K562 (cell line): ENCODE measurements around the gene DNASE2. TPM values are rescaled to one million over a fixed set of nuclear protein-coding genes. Genes with fewer than 3 reads are reported as not detected.

Experiments
- CBX3 ChIP-seq, 2 experiments: IDR thresholded peaks; 1 replicate in 1 of 2; 2 replicates in 1 of 2; pipeline ENCODE4 v1.6.1; 2012; ENCODE audit warnings: inconsistent platforms in 2 of 2, low read length in 2 of 2, borderline replicate concordance in 1 of 2, control low read depth in 1 of 2
- CCNT2 ChIP-seq: IDR thresholded peaks from 2 replicates; pipeline ENCODE4 v1.6.1; 2011; ENCODE audit warnings: borderline replicate concordance, low read depth, mild to moderate bottlenecking, moderate library complexity, mixed read lengths, low read length; ENCODE audit not compliant: insufficient read length; ENCODE audit errors: extremely low read depth
- CHD4 ChIP-seq: fragments of 200-600 bp; sonication (generic); IDR thresholded peaks from 3 replicates; pipeline ENCODE4 v1.6.1; 2012; ENCODE audit warnings: low read depth, mild to moderate bottlenecking, mixed read lengths, low read length, inconsistent platforms; ENCODE audit not compliant: insufficient read depth, insufficient replicate concordance, poor library complexity, severe bottlenecking
- CHD7 ChIP-seq: fragments of 200-600 bp; sonication (generic); IDR thresholded peaks from one replicate; pipeline ENCODE4 v1.6.1; 2012; ENCODE audit warnings: mild to moderate bottlenecking, low read depth, low read length, inconsistent platforms
- COPS2 ChIP-seq: fragments of 450-650 bp; conservative IDR thresholded peaks from 2 replicates; pipeline ENCODE4 v1.6.1; 2016; ENCODE audit warnings: mild to moderate bottlenecking, moderate library complexity
- FOS ChIP-seq: IDR thresholded peaks from 3 replicates; pipeline ENCODE4 v1.6.1; 2011; ENCODE audit not compliant: insufficient read length; ENCODE audit errors: extremely low read depth
- HLTF ChIP-seq: fragments of 450-650 bp; IDR thresholded peaks from 2 replicates; pipeline ENCODE4 v1.6.1; 2016
- HNRNPH1 ChIP-seq: fragments of 200-400 bp; formaldehyde crosslinking; optimal IDR thresholded peaks from 2 replicates; pipeline ENCODE3; 2017; ENCODE audit warnings: low read depth, mild to moderate bottlenecking, low read length, moderate library complexity
- IRF2 ChIP-seq: sonication (generic); formaldehyde crosslinking; IDR thresholded peaks from 2 replicates; pipeline ENCODE4 v1.8.1; 2022; ENCODE audit warnings: mild to moderate bottlenecking, missing genetic modification reagents
- LARP7 ChIP-seq: fragments of 450-650 bp; IDR thresholded peaks from 2 replicates; pipeline ENCODE4 v1.6.1; 2016
- RBM17 ChIP-seq: fragments of 200-400 bp; formaldehyde crosslinking; IDR thresholded peaks from 2 replicates; pipeline ENCODE4 v1.6.1; 2017; ENCODE audit warnings: low read depth, mild to moderate bottlenecking, low read length, borderline replicate concordance
- TAF9B ChIP-seq: fragments of 450-650 bp; IDR thresholded peaks from 2 replicates; pipeline ENCODE4 v1.6.1; 2018; ENCODE audit warnings: mild to moderate bottlenecking; ENCODE audit not compliant: partially characterized antibody
- polyA plus RNA-seq, 8 experiments: library from polyadenylated mRNA; depleted of rRNA in 4 of 8; stranded (reverse) in 5 of 8; unstranded in 3 of 8; fragments of >200 nt; fragmentation: Nextera tagmentation in 2 of 8; fragmentation: Illumina TruSeq in 1 of 8; extraction: Ambion mirVana in 2 of 8; extraction: Trizol in 1 of 8; gene quantifications; 2 replicates each; pipeline versions ENCODE4 v1.2.1 to v1.2.3, GENCODE V29; 2011 to 2014; ENCODE audit warnings: inconsistent platforms in 1 of 8, missing spikeins in 1 of 8
- total RNA-seq, 7 experiments: library from RNA; depleted of rRNA in 6 of 7; stranded (reverse); fragments of >200 nt in 6 of 7; fragmentation: Illumina TruSeq in 2 of 7; extraction: Trizol in 2 of 7; gene quantifications; 2 replicates each; pipeline versions ENCODE4 v1.2.1 to v1.2.3, GENCODE V29; 2011 to 2021; ENCODE audit warnings: low replicate concordance in 1 of 7
- TF ChIP-seq, protein P1 (sequence below): fragments of 250-450 bp; sonication (Bioruptor Pico); IDR thresholded peaks from 2 replicates; pipeline ENCODE4 v1.8.0; 2022; ENCODE audit warnings: inconsistent platforms

DNASE2 gene
- total and polyA plus RNA-seq, 9 of the 15 experiments (the other 6 are each of a cell fraction or from before 2014, with no cell fraction given) = 4.4 to 27.0 (median 20.2) TPM

GRCh38 chr19:12885749-12886650 is 4.8 kb upstream of the DNASE2 start (continued):
- no peak for TF ChIP-seq CHD7
- no peak for TF ChIP-seq HNRNPH1
- TF ChIP-seq IRF2 = no peak
- no peak for TF ChIP-seq CBX3 (IDR thresholded peaks at IDR 0.05; ENCODE audit: borderline replicate concordance in 1 of 2, low read length in 2 of 2)
- TF ChIP-seq, protein P1, sequence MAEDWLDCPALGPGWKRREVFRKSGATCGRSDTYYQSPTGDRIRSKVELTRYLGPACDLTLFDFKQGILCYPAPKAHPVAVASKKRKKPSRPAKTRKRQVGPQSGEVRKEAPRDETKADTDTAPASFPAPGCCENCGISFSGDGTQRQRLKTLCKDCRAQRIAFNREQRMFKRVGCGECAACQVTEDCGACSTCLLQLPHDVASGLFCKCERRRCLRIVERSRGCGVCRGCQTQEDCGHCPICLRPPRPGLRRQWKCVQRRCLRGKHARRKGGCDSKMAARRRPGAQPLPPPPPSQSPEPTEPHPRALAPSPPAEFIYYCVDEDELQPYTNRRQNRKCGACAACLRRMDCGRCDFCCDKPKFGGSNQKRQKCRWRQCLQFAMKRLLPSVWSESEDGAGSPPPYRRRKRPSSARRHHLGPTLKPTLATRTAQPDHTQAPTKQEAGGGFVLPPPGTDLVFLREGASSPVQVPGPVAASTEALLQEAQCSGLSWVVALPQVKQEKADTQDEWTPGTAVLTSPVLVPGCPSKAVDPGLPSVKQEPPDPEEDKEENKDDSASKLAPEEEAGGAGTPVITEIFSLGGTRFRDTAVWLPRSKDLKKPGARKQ (CRISPR knock-in tag) = no peak
- TF ChIP-seq CHD4 = no peak
- TF ChIP-seq HLTF = no peak
- no peak for TF ChIP-seq FOS
- TF ChIP-seq TAF9B = peak; percentile 25
- no peak for TF ChIP-seq LARP7
- no peak for TF ChIP-seq RBM17
- no peak for TF ChIP-seq COPS2
- TF ChIP-seq CCNT2 = peak; percentile 64
